Stimulated activated naive CD8-positive, alpha-beta T cell treated with anti-CD3 and anti-CD28 coated beads, Interleukin-15, Interleukin-2, amounts not matched to agents 100 ng/mL and 50 ng/mL, for 24 hours (primary cell): ENCODE measurements around the gene MOV10L1.

Experiments used
- H3K27ac Mint-ChIP-seq: one replicate; pipeline ENCODE4 v1.8.0; 2021; ENCODE audit warnings: mild to moderate bottlenecking, mixed read lengths
- H3K27me3 Mint-ChIP-seq: one replicate; pipeline ENCODE4 v1.8.0; 2021; ENCODE audit warnings: mixed read lengths
- H3K36me3 Mint-ChIP-seq: one replicate; pipeline ENCODE4 v1.8.0; 2021; ENCODE audit warnings: low read depth, mixed read lengths
- H3K4me1 Mint-ChIP-seq: one replicate; pipeline ENCODE4 v1.8.0; 2021; ENCODE audit warnings: low read depth, mixed read lengths
- H3K4me3 Mint-ChIP-seq: one replicate; pipeline ENCODE4 v1.8.0; 2021; ENCODE audit warnings: mild to moderate bottlenecking, mixed read lengths
- H3K9me3 Mint-ChIP-seq: one replicate; pipeline ENCODE4 v1.8.0; 2021; ENCODE audit warnings: mixed read lengths

Gene MOV10L1

DNA sequence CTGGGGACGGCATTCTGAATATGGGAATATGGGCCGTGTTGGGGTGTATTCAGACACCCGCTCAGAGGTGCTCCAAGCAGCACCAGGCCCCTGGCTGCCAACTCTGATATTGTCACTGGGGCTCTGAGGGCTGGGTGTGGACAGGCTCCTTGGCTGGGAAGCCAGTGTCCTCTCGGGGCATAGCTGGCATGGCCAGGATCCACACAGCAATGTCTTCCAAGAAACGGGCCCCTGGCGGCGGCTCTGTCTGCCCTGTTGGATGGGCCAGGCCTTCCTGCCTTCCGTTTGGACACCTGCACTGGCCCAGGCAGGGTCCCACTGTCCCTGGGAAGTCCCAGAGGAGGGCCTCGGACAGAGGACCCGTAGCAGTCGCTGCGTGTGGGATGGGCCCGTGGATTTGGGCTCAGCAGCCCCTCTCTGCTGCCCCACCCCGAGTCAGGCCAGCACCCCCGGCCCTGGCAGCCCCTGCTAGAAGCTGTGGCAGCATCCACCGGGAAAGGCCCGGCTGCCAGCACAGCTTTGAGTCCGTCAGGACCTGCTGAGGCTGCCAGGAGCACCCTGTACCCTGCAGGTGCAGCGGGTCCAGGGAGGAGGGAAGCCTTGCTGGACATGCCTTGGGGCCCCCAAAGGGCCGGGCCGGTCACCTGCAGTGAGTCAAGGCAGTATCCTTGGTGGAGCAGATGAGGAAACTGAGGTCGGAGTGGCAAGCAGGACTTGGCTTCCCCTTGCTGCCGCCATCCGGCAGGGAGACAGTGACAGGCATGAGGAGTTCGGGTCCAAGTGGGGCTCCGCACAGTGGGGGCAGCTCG, 84.8 kb downstream of the MOV10L1 start:
- Mint-ChIP-seq H3K4me1 (peaks cover 4% of the 10 kb centered on the region), H3K36me3 (no peaks in the 10 kb centered on the region), H3K27me3 (peaks cover 12% of the 10 kb centered on the region)

DNA sequence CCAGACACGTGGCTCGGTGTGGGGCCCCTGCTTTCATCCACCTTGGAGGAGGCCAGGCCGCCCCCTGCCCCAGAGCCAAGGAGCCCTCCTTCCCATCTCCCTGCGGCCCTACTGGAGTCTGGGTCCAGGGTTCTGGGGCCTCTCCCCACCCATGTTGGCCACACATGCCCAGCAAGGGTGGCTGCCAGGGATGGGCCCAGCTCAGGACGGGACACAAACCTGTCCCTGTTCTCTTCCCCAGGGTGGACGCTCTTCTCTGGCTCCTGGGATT, 85.3 kb downstream of the MOV10L1 start:
- H3K4me3 Mint-ChIP-seq = no peak overlapping the region
- H3K9me3 Mint-ChIP-seq = no peaks in the 10 kb centered on the region
- no peaks in the 10 kb centered on the region for H3K36me3 Mint-ChIP-seq
- peaks cover 8% of the 10 kb centered on the region for H3K4me1 Mint-ChIP-seq
- no peak overlapping the region for H3K27ac Mint-ChIP-seq
- peaks cover 16% of the 10 kb centered on the region for H3K27me3 Mint-ChIP-seq

More for the DNA sequence above, 84.8 kb downstream of the MOV10L1 start:
- no peaks in the 10 kb centered on the region for H3K9me3 Mint-ChIP-seq
- no peak overlapping the region for H3K27ac Mint-ChIP-seq
- H3K4me3 Mint-ChIP-seq = no peak overlapping the region

DNA sequence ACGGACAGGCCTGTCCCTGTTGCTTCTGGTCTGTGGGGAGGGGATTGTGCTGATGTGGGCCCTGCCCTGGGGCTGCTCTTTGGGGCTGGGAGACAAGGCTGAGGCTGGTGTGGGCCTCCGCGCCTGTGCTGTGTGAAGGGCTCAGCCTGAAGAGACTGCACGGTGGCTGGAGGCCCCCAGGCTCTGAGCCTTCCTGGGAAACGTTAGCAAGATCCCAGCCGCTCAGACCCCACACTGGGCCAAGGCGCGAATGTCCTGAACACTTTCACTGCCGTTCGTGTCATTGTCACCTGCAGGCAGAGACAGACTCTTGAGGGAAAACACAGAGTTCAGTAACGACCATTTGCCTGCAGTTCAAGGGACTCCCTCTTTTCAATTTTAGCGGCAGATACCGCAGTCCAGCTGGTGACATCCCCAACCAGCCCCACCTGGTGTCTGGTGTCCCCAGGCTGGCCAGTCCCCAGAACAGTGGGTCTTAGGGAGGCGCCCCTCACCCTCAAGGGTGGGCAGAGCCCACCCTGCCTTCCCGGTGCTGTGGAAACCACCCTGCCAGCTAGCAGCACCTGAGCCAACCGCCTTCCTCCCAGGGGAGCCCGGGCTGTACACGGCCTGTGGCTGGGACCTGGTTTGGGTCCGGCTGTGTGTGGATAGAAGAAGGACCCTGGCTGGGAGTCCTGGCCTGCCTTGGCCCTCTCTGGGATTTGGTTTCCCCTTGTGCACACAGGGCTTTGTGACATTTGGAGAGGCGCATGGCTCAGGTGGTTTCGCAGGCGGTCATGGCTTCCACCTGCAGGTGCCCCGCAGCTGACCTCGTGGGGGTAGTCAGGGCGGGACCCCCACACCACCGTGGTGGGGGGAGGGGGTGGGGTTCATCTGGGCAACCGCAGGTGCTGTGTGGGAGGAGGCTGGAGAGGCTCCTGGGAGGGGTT, 86.4 kb downstream of the MOV10L1 start:
- H3K4me3 Mint-ChIP-seq = no peak overlapping the region
- H3K9me3 Mint-ChIP-seq = no peaks in the 10 kb centered on the region
- H3K27me3 Mint-ChIP-seq = peaks cover 13% of the 10 kb centered on the region
- no peaks in the 10 kb centered on the region for H3K36me3 Mint-ChIP-seq
- no peak overlapping the region for H3K27ac Mint-ChIP-seq
- H3K4me1 Mint-ChIP-seq = peaks cover 4% of the 10 kb centered on the region

DNA sequence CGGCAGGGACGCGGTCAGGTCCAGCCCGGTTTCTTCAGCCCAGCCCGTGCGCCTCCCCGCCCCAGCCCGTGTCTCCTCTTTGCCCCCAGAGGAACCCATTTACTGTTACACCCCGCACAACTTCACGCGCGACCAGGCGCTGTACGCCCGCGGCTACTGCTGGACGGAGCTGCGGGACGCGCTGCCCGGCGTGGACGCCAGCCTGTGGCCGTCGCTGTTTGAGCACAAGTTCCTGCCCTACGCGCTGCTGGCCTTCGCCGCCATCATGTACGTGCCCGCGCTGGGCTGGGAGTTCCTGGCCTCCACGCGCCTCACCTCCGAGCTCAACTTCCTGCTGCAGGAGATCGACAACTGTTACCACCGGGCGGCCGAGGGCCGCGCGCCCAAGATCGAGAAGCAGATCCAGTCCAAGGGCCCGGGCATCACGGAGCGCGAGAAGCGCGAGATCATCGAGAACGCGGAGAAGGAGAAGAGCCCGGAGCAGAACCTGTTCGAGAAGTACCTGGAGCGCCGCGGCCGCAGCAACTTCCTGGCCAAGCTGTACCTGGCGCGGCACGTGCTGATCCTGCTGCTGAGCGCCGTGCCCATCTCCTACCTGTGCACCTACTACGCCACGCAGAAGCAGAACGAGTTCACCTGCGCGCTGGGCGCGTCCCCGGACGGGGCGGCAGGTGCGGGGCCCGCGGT, 87.2 kb downstream of the MOV10L1 start:
- Mint-ChIP-seq H3K9me3 (no peaks in the 10 kb centered on the region), H3K36me3 (no peaks in the 10 kb centered on the region), H3K27me3 (peaks cover 9% of the 10 kb centered on the region), H3K4me3 (no peak overlapping the region), H3K4me1 (peaks cover 4% of the 10 kb centered on the region), H3K27ac (no peak overlapping the region)

DNA sequence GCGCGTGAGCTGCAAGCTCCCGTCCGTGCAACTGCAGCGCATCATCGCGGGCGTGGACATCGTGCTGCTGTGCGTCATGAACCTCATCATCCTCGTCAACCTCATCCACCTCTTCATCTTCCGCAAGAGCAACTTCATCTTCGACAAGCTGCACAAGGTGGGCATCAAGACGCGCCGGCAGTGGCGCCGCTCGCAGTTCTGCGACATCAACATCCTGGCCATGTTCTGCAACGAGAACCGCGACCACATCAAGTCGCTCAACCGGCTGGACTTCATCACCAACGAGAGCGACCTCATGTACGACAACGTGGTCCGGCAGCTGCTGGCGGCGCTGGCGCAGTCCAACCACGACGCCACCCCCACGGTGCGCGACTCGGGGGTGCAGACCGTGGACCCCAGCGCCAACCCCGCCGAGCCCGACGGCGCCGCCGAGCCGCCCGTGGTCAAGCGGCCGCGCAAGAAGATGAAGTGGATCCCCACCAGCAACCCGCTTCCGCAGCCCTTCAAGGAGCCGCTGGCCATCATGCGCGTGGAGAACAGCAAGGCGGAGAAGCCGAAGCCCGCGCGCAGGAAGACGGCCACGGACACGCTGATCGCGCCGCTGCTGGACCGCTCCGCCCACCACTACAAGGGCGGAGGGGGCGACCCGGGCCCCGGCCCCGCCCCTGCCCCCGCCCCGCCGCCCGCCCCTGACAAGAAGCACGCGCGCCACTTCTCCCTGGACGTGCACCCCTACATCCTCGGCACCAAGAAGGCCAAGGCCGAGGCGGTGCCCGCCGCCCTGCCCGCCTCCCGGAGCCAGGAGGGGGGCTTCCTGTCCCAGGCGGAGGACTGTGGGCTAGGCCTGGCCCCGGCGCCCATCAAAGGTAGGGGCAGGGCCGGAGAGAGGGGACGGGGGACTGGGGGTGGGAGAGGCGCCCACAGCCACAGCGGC, 88.0 kb downstream of the MOV10L1 start:
- Mint-ChIP-seq H3K36me3 (no peaks in the 10 kb centered on the region), H3K4me3 (no peak overlapping the region), H3K4me1 (peaks cover 4% of the 10 kb centered on the region), H3K9me3 (no peaks in the 10 kb centered on the region), H3K27ac (no peak overlapping the region), H3K27me3 (peaks cover 4% of the 10 kb centered on the region)

DNA sequence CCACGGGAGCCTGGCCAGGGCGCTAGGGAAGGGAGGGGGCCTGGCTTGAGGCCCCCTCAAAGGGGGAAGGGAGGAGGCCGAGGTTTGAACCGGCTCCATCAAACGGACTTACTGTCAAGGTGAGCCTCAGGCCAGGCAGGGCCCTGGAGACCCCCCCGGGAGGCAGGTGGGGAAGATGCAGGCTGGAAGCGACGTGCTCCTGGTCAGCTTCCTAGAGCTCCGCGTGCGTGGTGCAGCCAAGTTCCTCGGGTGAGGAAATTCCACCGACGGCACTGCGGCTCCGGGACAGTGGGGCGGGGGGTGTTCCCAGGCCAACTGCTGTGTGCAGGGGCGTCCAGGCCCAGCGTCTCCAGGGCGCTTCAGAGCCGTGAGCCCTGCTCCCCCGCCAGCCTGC, 88.7 kb downstream of the MOV10L1 start:
- Mint-ChIP-seq H3K27ac (no peak overlapping the region), H3K4me1 (peaks cover 4% of the 10 kb centered on the region), H3K9me3 (no peaks in the 10 kb centered on the region), H3K27me3 (peaks cover 4% of the 10 kb centered on the region), H3K4me3 (no peak overlapping the region), H3K36me3 (no peaks in the 10 kb centered on the region)

DNA sequence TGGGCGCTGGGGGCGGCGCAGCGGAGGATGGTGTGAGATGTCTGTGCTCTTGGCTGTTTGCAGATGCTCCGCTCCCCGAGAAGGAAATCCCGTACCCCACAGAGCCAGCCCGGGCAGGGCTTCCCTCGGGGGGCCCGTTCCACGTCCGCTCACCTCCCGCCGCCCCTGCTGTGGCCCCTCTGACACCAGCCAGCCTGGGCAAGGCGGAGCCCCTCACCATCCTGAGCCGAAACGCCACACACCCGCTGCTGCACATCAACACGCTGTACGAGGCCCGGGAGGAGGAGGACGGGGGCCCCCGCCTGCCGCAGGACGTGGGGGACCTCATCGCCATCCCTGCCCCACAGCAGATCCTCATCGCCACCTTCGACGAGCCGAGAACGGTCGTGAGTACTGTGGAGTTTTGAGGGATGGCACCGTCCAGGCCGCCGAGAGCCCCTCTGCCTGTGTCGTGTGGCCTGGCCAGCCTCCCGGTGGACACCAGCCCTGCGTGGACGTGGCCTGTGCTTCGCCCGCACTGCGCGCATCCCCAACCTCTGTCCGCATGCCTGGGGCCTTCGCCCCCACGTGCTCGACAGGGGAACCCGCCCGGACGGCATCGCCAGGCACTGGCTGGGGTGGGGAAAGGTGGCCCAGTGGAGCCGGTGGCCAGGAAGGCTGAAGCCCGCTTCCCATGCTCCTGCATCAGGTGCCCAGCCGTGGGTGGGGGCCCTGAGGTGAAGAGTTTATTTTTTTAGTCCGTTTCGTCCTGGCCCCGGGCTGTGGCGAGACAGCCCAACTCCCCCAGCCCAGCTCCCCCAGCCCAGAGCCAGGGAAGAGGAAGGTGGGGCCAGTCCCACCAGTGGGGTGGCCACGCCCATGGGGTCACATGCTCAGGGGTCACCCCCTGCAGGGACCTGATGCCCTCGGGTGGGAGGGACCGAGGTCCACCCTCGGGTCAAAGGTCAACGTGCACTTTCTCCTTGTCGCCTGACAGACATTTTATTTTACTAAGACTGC, 89.4 kb downstream of the MOV10L1 start:
- Mint-ChIP-seq H3K36me3 (no peaks in the 10 kb centered on the region), H3K27me3 (peaks cover 4% of the 10 kb centered on the region), H3K9me3 (no peaks in the 10 kb centered on the region), H3K4me3 (no peak overlapping the region), H3K27ac (no peak overlapping the region), H3K4me1 (peaks cover 4% of the 10 kb centered on the region)

DNA sequence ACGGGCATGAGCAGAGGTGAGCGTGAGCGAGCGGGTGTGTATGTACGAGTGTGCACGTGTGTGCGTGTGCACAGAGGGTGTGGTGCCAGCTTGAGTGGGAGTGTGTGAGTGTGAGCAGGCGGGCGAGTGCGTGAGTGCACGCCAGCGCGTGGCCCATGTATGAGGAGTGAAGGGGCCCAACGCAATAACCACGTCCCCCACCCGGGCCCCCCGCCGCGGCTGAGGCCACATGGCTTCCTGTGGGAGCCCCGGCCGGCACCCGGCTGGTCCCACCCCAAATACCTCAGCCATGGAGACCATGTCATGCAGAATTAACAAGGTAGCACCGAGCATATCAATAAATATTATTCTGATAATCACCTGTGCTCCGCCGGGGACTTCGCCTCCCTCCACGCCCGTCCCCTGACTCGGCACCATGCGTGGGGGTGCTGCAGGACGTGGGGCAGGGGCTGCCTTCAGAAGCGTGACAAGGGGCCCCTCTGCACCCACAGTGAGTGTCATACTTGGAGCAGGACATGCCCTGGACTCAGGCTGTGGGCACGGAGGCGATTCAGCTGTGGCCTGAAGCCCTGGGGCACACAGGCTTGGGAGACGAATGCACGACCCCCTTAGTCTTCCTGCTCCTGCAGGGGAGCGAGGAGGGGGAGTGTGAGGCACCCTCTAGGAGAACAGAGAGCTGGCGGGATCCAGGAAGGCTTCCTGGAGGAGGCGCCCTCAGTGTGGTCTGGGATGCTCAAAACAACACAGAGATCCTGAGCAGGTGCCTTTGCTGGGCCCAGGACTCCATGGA, 90.3 kb downstream of the MOV10L1 start:
- peaks cover 4% of the 10 kb centered on the region for H3K27me3 Mint-ChIP-seq
- no peaks in the 10 kb centered on the region for H3K9me3 Mint-ChIP-seq
- H3K27ac Mint-ChIP-seq = peak overlapping the region; percentile 16
- peaks cover 8% of the 10 kb centered on the region for H3K4me1 Mint-ChIP-seq
- H3K36me3 Mint-ChIP-seq = no peaks in the 10 kb centered on the region
- no peak overlapping the region for H3K4me3 Mint-ChIP-seq

DNA sequence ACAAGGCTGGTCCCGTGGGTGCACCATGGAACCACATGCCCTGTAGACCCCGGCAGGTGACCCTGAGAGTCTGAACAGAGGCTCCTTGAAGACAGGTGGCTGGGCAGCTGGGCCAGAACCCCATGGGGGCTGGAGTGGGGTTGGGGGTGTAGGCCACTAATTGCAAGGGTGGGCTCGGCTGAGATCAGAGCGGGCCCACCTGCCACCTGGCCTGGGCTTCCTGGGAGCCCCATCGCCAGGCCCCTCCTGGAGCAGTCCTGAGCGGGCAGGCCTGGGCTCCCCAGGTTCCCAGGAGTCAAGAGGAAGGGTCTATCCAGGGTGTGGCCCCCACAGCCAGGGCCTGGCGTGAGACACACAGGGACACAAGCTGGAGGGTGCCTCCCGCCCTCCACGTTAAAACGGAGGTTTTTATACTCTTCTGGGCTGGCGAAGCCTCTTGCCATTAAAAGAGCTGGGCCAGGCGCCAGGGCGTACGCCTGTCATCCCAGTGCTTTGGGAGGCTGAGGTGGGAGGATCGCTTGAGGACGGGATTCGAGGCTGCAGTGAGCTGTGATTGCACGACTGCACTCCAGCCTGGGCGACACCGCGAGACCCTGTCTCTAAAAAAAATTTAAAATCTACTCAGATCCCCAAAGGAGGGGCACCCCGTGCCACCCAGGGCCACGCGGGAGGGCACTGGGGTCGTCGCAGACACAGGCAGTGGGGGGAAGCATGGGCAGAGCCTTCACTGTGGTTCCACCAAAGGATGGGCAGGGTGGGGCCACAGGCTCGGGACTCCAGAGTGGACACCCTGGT, 91.1 kb downstream of the MOV10L1 start:
- Mint-ChIP-seq H3K36me3 (no peaks in the 10 kb centered on the region), H3K27ac (no peak overlapping the region), H3K4me3 (no peak overlapping the region), H3K27me3 (peaks cover 4% of the 10 kb centered on the region), H3K9me3 (no peaks in the 10 kb centered on the region), H3K4me1 (peaks cover 11% of the 10 kb centered on the region)

DNA sequence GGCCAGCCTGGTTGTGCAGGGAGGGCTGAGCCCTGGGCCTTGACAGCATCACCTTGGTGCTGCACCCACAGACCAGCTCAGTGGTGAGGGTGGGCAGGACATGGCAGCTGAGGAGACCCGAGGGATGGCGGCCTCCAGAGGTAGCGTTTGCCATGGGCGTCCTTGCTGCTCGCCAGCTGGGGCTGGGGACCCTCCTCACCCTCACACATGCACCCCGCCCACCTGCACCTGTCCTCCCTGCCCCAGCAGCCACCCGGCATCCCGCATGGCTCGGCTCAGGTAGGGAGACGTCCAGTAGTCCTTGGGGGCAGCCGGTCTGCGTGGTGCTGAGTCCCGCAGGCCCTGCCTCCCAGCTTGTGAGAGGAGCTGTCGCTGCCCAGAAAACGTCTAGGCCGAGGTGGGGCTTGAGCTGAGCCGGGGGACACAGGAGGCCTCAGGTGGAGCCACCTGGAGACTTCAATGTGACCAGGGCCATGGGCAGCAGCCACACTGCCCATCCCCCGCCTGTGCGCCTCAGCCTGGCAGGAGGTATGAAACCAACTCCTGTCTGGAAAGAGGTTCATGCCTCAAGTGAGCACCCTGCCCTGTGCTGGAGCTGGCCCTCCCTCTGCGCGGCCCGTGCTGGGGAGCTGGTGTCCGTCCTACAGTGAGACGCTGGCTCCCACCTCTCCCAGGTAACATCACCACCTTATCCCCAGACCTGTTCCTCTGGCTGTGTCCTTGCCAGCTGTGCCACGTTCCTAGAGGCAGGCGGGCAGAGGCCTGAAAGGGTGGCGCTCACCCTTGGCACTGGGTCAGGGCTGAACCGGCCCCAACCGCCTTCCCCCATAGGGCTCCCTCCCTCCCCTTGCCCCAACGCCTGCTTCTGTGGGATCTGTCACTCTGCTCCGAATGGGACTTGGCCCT, 92.6 kb downstream of the MOV10L1 start:
- no peaks in the 10 kb centered on the region for H3K9me3 Mint-ChIP-seq
- peaks cover 14% of the 10 kb centered on the region for H3K4me1 Mint-ChIP-seq

DNA sequence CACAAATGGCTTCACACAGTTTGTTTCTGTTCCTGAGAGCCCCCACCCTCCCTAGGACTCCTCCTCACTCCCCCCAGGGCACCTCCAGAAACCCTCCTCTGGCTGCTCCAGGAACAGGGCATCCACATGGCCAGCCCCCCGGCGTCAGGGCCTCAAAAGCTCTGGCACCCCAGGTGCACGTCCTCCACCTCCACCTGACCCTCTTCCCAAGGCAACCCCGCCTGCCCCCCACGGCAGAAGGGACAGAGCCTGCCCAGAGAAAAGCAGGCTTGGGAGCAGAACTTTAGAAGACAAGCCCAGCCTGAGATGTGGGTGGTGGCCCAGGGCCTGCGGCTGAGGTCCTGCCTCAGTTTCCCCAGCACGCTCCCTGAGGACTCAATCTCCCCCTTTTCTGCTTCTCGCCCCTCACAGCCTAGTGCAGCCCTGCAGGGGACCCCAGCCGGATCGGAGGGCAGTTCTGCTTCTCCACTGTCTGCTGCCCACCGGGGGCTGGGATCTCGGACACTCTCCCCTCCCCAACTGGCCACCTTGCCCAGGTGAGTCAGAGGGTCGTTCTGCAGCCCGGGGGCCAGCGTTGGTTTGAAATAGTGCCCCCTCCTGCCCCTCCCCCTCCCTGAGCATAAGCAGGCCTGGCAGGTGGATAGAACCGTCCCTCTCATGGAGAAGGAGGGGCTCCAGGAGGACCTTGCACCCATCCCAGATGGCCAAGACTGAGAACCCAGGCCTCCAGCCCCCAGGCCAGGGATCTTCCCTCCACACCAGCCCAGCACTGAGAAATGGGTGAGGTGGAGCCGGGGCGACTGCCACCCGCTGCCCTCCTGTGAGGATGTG, 93.5 kb downstream of the MOV10L1 start:
- peaks cover 3% of the 10 kb centered on the region for H3K36me3 Mint-ChIP-seq
- H3K27me3 Mint-ChIP-seq = peaks cover 4% of the 10 kb centered on the region
- H3K4me3 Mint-ChIP-seq = no peak overlapping the region
- peaks cover 20% of the 10 kb centered on the region for H3K4me1 Mint-ChIP-seq
- no peak overlapping the region for H3K27ac Mint-ChIP-seq
- no peaks in the 10 kb centered on the region for H3K9me3 Mint-ChIP-seq

More for the DNA sequence above, 92.6 kb downstream of the MOV10L1 start:
- no peak overlapping the region for H3K27ac Mint-ChIP-seq
- no peak overlapping the region for H3K4me3 Mint-ChIP-seq
- H3K36me3 Mint-ChIP-seq = peaks cover 3% of the 10 kb centered on the region
- peaks cover 4% of the 10 kb centered on the region for H3K27me3 Mint-ChIP-seq
